GM23338 (cell line): ENCODE results near the gene ADCY1. TPM values are rescaled to one million over a fixed set of nuclear protein-coding genes. Genes with fewer than 3 reads are reported as not detected.

Source experiments
- ATAC-seq: fragments of 200-7000 bp; cut with Tn5 transposase; 3 replicates; pipeline ENCODE4 v1.9.1; 2020
- DNase-seq: peaks from one replicate; pipeline ENCODE4 v3.0.0-alpha.2; 2015; ENCODE audit warnings: low spot score
- H2AFZ ChIP-seq: fragments of 200-600 bp; sonication (generic); 2 replicates; pipeline ENCODE4 v1.8.0; 2016; ENCODE audit warnings: antibody characterized with exemption, mild to moderate bottlenecking, moderate library complexity
- H3F3A ChIP-seq: fragments of 200-600 bp; sonication (generic); replicated peaks from 2 replicates; pipeline ENCODE4 v1.8.0; 2017; ENCODE audit warnings: antibody characterized with exemption, mixed run types, low read depth
- H3K27ac ChIP-seq: fragments of 200-600 bp; sonication (generic); 2 replicates; pipeline ENCODE4 v1.6.1; 2016; ENCODE audit warnings: low read depth
- H3K27me3 ChIP-seq: fragments of 200-600 bp; sonication (generic); 2 replicates; pipeline ENCODE4 v1.8.0; 2016; ENCODE audit warnings: mild to moderate bottlenecking, mixed run types, moderate library complexity; ENCODE audit not compliant: insufficient read depth
- H3K36me3 ChIP-seq: fragments of 200-600 bp; sonication (generic); 2 replicates; pipeline ENCODE4 v1.8.0; 2016; ENCODE audit warnings: mild to moderate bottlenecking; ENCODE audit not compliant: insufficient read depth
- H3K4me1 ChIP-seq: fragments of 200-600 bp; sonication (generic); 2 replicates; pipeline ENCODE4 v1.8.0; 2016; ENCODE audit warnings: mild to moderate bottlenecking, moderate library complexity; ENCODE audit not compliant: insufficient read depth
- H3K4me2 ChIP-seq: fragments of 200-600 bp; sonication (generic); 2 replicates; pipeline ENCODE4 v1.7.1; 2017; ENCODE audit warnings: mixed run types
- H3K4me3 ChIP-seq: fragments of 200-600 bp; sonication (generic); 2 replicates; pipeline ENCODE4 v1.6.1; 2016; ENCODE audit warnings: mixed run types
- H3K79me2 ChIP-seq: fragments of 200-600 bp; sonication (generic); replicated peaks from 2 replicates; pipeline ENCODE4 v1.8.0; 2017; ENCODE audit warnings: mild to moderate bottlenecking; ENCODE audit not compliant: insufficient read depth
- H3K9me2 ChIP-seq: fragments of 200-600 bp; sonication (generic); 2 replicates; pipeline ENCODE4 v1.8.0; 2017; ENCODE audit not compliant: insufficient read depth
- H4K20me1 ChIP-seq: fragments of 200-600 bp; sonication (generic); replicated peaks from 2 replicates; pipeline ENCODE4 v1.8.0; 2017; ENCODE audit warnings: mild to moderate bottlenecking; ENCODE audit not compliant: insufficient read depth
- H3K27ac Mint-ChIP-seq: 2 replicates; pipeline ENCODE4 v1.8.0; 2020; ENCODE audit warnings: inconsistent platforms, mild to moderate bottlenecking, moderate library complexity, mixed read lengths
- H3K27me3 Mint-ChIP-seq: 3 replicates; pipeline ENCODE4 v1.8.0; 2022; ENCODE audit warnings: low read depth, mild to moderate bottlenecking, moderate library complexity, mixed read lengths, inconsistent platforms; ENCODE audit not compliant: insufficient read depth, poor library complexity
- H3K36me3 Mint-ChIP-seq: 3 replicates; pipeline ENCODE4 v1.8.0; 2021; ENCODE audit warnings: low read depth, mild to moderate bottlenecking, inconsistent platforms, moderate library complexity, mixed read lengths
- H3K4me1 Mint-ChIP-seq: 3 replicates; pipeline ENCODE4 v1.8.0; 2020; ENCODE audit warnings: mild to moderate bottlenecking, inconsistent platforms, mixed read lengths
- H3K4me3 Mint-ChIP-seq: 3 replicates; pipeline ENCODE4 v1.8.0; 2021; ENCODE audit warnings: moderate library complexity, mild to moderate bottlenecking, inconsistent platforms, mixed read lengths
- H3K9me3 Mint-ChIP-seq: 3 replicates; pipeline ENCODE4 v1.8.0; 2020; ENCODE audit warnings: moderate library complexity, mild to moderate bottlenecking, inconsistent platforms, mixed read lengths
- CREB1 ChIP-seq: fragments of 250-450 bp; sonication (Bioruptor Pico); IDR thresholded peaks from 2 replicates; pipeline ENCODE4 v1.5.0; 2020; ENCODE audit warnings: low read depth, mild to moderate bottlenecking, moderate library complexity
- EZH2phosphoT487 ChIP-seq: fragments of 200-600 bp; sonication (generic); IDR thresholded peaks from one replicate; pipeline ENCODE4 v1.8.1; 2018; ENCODE audit warnings: antibody characterized with exemption; ENCODE audit not compliant: unreplicated experiment
- JUNB ChIP-seq: IDR thresholded peaks from one replicate; pipeline ENCODE4 v1.6.1; 2016; ENCODE audit warnings: antibody characterized with exemption; ENCODE audit not compliant: unreplicated experiment
- NANOG ChIP-seq: IDR thresholded peaks from 2 replicates; pipeline ENCODE4 v1.6.1; 2016; ENCODE audit warnings: antibody characterized with exemption, borderline replicate concordance
- STAT1 ChIP-seq: IDR thresholded peaks from one replicate; pipeline ENCODE4 v1.6.1; 2016; ENCODE audit warnings: antibody characterized with exemption; ENCODE audit not compliant: unreplicated experiment
- ZNF114 ChIP-seq: fragments of 250-450 bp; sonication (Bioruptor Pico); IDR thresholded peaks from 2 replicates; pipeline ENCODE4 v1.5.0; 2020; ENCODE audit warnings: mild to moderate bottlenecking, moderate library complexity
- ZNF331 ChIP-seq: fragments of 250-450 bp; sonication (Bioruptor Pico); IDR thresholded peaks from 2 replicates; pipeline ENCODE4 v1.5.0; 2020; ENCODE audit warnings: low read depth, mild to moderate bottlenecking, moderate library complexity
- polyA plus RNA-seq: library from polyadenylated mRNA; unstranded; fragments of >200 nt; fragmentation: Nextera tagmentation; extraction: Ambion mirVana; gene quantifications from 2 replicates; pipeline ENCODE4 v1.2.1, GENCODE V29; 2016
- total RNA-seq: library from RNA; depleted of rRNA; stranded (reverse); fragments of >200 nt; shearing (Covaris generic); gene quantifications from 2 replicates; pipeline ENCODE4 v1.2.3, GENCODE V29; 2014
- TF ChIP-seq, protein P1 (sequence below): fragments of 250-450 bp; sonication (Bioruptor Pico); IDR thresholded peaks from 2 replicates; pipeline ENCODE4 v1.5.0; 2020; ENCODE audit warnings: mild to moderate bottlenecking, moderate library complexity
- TF ChIP-seq, protein P2 (sequence below): IDR thresholded peaks from one replicate; pipeline ENCODE4 v1.6.1; 2018; ENCODE audit warnings: antibody characterized with exemption; ENCODE audit not compliant: unreplicated experiment

ADCY1 gene
- total and polyA plus RNA-seq, 2 experiments from 2014 or later: 2.3 to 18.7 TPM

DNA sequence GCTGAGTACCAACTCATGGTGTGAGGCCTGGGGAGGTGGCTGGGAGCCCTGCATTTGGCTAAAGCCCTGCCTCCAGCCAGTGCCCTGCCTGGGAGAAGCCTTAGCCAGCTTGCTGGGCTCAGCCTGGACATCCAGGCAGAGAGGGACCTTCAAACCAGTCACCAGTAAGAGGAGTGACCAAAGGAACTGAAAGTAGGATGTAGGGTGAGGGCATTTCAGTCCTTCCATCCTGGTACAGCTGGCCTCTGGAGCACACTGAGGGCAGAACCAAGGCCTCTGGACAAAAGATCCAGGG is 124.8 kb downstream of the ADCY1 start (continued):
- TF ChIP-seq STAT1 (no peak), ZNF114 (CRISPR knock-in tag) (no peak), ZNF331 (CRISPR knock-in tag) (no peak), CREB1 (no peak)

DNA sequence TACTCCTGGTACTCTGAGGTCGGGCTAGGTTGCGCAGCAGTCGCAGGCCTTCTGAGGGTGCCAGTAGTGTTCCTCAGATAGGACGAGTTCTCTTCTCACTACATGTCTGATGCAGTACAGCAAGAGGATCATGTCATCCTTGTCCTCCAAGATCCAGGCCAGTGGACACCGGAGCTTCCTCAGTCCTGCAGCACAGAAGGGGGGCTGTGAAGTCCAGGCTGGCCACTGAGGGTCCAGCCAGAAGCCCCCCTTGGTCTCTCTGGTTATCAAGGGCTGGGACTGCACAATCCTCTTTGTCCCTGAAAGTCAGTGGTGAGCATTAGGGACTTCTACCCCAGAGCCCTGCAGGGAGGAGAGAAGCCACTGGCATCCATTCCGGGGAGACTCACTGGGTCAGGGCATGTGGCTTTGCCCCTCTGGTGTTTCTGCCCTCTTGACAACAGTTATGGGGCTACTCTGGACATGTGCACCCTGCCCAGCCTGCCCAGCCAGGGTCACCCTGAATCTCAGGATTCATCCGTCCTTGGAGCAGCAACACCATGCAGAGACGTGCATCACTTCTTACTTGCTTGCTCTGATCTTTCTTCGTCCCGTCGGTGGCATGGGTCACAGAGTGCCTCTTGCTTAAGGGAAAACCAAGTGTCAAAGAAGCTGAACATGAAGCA is 125.7 kb downstream of the ADCY1 start:
- H3K4me1 ChIP-seq: no peaks in the 10 kb centered on the region
- DNase-seq: no peak

DNA sequence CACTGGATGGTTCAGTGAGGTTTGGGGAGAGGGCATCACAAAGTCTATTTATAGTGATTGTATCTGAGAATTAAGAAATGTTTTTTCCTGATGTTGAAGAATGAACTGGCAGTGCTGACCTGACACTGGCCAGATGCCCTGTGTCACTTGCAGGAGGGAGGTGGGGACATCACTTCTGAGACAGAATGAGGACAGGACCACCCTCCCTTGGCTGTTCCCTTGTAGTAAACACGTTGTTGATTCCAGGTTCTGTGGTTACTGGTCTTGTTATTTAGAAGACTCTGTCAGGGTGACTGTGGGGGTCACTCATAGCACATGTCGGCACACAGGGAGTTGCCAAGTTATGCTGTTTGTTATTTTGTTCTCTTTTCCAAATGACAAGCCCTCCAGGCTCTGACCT is 126.4 kb downstream of the ADCY1 start:
- Histone ChIP-seq H3K4me1 (no peaks in the 10 kb centered on the region), H3K4me2 (no peak overlapping the region), H2AFZ (no peak overlapping the region), H3K27ac (no peak overlapping the region), H3K79me2 (no peaks in the 10 kb centered on the region), H3K36me3 (no peaks in the 10 kb centered on the region), H4K20me1 (no peaks in the 10 kb centered on the region), H3K4me3 (no peak overlapping the region), H3F3A (no peaks in the 10 kb centered on the region), H3K9me2 (no peaks in the 10 kb centered on the region), H3K27me3 (no peaks in the 10 kb centered on the region)
- DNase-seq (no peak), ATAC-seq (no peak)
- Mint-ChIP-seq H3K4me3 (no peak overlapping the region), H3K9me3 (no peaks in the 10 kb centered on the region), H3K4me1 (no peaks in the 10 kb centered on the region), H3K27ac (no peak overlapping the region), H3K36me3 (peaks cover 9% of the 10 kb centered on the region; the same call in 2 of the 3 replicates), H3K27me3 (peaks cover 4% of the 10 kb centered on the region)
- TF ChIP-seq NANOG (no peak), STAT1 (no peak), EZH2phosphoT487 (no peak), ZNF114 (CRISPR knock-in tag) (no peak)
- TF ChIP-seq, protein P1, sequence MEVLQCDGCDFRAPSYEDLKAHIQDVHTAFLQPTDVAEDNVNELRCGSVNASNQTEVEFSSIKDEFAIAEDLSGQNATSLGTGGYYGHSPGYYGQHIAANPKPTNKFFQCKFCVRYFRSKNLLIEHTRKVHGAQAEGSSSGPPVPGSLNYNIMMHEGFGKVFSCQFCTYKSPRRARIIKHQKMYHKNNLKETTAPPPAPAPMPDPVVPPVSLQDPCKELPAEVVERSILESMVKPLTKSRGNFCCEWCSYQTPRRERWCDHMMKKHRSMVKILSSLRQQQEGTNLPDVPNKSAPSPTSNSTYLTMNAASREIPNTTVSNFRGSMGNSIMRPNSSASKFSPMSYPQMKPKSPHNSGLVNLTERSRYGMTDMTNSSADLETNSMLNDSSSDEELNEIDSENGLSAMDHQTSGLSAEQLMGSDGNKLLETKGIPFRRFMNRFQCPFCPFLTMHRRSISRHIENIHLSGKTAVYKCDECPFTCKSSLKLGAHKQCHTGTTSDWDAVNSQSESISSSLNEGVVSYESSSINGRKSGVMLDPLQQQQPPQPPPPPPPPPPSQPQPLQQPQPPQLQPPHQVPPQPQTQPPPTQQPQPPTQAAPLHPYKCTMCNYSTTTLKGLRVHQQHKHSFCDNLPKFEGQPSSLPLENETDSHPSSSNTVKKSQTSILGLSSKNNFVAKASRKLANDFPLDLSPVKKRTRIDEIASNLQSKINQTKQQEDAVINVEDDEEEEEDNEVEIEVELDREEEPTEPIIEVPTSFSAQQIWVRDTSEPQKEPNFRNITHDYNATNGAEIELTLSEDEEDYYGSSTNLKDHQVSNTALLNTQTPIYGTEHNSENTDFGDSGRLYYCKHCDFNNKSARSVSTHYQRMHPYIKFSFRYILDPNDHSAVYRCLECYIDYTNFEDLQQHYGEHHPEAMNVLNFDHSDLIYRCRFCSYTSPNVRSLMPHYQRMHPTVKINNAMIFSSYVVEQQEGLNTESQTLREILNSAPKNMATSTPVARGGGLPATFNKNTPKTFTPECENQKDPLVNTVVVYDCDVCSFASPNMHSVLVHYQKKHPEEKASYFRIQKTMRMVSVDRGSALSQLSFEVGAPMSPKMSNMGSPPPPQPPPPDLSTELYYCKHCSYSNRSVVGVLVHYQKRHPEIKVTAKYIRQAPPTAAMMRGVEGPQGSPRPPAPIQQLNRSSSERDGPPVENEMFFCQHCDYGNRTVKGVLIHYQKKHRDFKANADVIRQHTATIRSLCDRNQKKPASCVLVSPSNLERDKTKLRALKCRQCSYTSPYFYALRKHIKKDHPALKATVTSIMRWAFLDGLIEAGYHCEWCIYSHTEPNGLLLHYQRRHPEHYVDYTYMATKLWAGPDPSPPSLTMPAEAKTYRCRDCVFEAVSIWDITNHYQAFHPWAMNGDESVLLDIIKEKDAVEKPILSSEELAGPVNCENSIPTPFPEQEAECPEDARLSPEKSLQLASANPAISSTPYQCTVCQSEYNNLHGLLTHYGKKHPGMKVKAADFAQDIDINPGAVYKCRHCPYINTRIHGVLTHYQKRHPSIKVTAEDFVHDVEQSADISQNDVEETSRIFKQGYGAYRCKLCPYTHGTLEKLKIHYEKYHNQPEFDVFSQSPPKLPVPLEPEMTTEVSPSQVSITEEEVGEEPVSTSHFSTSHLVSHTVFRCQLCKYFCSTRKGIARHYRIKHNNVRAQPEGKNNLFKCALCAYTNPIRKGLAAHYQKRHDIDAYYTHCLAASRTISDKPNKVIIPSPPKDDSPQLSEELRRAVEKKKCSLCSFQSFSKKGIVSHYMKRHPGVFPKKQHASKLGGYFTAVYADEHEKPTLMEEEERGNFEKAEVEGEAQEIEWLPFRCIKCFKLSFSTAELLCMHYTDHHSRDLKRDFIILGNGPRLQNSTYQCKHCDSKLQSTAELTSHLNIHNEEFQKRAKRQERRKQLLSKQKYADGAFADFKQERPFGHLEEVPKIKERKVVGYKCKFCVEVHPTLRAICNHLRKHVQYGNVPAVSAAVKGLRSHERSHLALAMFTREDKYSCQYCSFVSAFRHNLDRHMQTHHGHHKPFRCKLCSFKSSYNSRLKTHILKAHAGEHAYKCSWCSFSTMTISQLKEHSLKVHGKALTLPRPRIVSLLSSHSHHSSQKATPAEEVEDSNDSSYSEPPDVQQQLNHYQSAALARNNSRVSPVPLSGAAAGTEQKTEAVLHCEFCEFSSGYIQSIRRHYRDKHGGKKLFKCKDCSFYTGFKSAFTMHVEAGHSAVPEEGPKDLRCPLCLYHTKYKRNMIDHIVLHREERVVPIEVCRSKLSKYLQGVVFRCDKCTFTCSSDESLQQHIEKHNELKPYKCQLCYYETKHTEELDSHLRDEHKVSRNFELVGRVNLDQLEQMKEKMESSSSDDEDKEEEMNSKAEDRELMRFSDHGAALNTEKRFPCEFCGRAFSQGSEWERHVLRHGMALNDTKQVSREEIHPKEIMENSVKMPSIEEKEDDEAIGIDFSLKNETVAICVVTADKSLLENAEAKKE (CRISPR knock-in tag): no peak

More for the DNA sequence above, 125.7 kb downstream of the ADCY1 start:
- Mint-ChIP-seq H3K36me3 (peaks cover 9% of the 10 kb centered on the region; the same call in 2 of the 3 replicates), H3K27me3 (peaks cover 4% of the 10 kb centered on the region), H3K4me3 (no peak overlapping the region), H3K9me3 (no peaks in the 10 kb centered on the region), H3K4me1 (no peaks in the 10 kb centered on the region), H3K27ac (no peak overlapping the region)
- Histone ChIP-seq H3K36me3 (no peaks in the 10 kb centered on the region), H3K9me2 (no peaks in the 10 kb centered on the region), H3K4me2 (no peak overlapping the region), H3K27me3 (no peaks in the 10 kb centered on the region), H4K20me1 (no peaks in the 10 kb centered on the region), H3K4me3 (no peak overlapping the region), H2AFZ (no peak overlapping the region), H3K27ac (no peak overlapping the region), H3F3A (no peaks in the 10 kb centered on the region), H3K79me2 (no peaks in the 10 kb centered on the region)
- no peak for ATAC-seq
- TF ChIP-seq, protein P2, sequence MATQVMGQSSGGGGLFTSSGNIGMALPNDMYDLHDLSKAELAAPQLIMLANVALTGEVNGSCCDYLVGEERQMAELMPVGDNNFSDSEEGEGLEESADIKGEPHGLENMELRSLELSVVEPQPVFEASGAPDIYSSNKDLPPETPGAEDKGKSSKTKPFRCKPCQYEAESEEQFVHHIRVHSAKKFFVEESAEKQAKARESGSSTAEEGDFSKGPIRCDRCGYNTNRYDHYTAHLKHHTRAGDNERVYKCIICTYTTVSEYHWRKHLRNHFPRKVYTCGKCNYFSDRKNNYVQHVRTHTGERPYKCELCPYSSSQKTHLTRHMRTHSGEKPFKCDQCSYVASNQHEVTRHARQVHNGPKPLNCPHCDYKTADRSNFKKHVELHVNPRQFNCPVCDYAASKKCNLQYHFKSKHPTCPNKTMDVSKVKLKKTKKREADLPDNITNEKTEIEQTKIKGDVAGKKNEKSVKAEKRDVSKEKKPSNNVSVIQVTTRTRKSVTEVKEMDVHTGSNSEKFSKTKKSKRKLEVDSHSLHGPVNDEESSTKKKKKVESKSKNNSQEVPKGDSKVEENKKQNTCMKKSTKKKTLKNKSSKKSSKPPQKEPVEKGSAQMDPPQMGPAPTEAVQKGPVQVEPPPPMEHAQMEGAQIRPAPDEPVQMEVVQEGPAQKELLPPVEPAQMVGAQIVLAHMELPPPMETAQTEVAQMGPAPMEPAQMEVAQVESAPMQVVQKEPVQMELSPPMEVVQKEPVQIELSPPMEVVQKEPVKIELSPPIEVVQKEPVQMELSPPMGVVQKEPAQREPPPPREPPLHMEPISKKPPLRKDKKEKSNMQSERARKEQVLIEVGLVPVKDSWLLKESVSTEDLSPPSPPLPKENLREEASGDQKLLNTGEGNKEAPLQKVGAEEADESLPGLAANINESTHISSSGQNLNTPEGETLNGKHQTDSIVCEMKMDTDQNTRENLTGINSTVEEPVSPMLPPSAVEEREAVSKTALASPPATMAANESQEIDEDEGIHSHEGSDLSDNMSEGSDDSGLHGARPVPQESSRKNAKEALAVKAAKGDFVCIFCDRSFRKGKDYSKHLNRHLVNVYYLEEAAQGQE: no peak
- TF ChIP-seq ZNF331 (CRISPR knock-in tag): no peak
- no peak for TF ChIP-seq STAT1
- no peak for TF ChIP-seq NANOG
- TF ChIP-seq JUNB: no peak
- no peak for TF ChIP-seq EZH2phosphoT487
